ENCODE data around the gene HERPUD1. TPM values are rescaled to one million over a fixed set of nuclear protein-coding genes. Genes with fewer than 3 reads are reported as not detected.

Gene HERPUD1
- total RNA-seq, 2 experiments from 2014 or later: 217 to 227 TPM

DNA sequence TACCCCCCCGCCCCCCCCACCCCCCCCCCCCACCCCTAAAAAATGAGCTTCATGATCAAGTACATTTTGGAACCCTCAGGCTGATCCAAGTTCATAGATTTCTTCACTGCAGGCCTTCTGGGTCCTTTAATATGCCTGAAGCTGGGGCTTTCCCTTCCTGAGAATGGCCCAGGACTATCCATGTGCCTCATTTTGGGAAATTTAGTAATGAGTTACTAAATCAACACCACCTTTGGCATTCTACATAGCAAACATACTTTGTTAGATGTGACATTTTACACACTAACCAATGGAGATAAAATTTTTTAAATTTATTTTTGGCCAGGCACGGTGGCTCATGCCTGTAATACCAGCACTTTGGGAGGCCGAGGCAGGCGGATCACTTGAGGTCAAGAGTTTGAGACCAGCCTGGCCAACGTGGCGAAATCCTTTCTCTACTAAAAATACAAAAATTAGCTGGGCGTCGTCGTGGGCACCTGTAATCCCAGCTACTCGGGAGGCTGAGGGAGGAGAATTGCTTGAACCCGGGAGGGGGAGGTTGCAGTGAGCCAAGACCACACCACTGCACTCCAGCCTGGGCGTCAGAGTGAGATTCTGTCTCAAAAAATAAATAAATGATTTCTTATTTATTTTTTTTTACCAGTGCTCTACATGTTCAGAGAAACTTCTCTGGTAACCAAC lies 14.0 kb downstream of the HERPUD1 start:
- no peak overlapping the region for H3K4me3 ChIP-seq (ENCODE audit: low read length)
- no peak overlapping the region for H3K27ac ChIP-seq (ENCODE audit: low read depth in 1 of 2, low read length in 2 of 2)
- H3K4me1 ChIP-seq (ENCODE audit: insufficient read depth, low read length): peaks cover 3% of the 10 kb centered on the region
- no peaks in the 10 kb centered on the region for H3K9me3 Mint-ChIP-seq
- no peaks in the 10 kb centered on the region for H3K9me3 ChIP-seq (ENCODE audit: control insufficient read depth in 1 of 2, insufficient read depth in 1 of 2, low read length in 2 of 2)
- ChIA-PET CTCF (no interaction called here), POLR2A (interaction anchor here (0.6 to 7.5 kb wide), 2 partner anchors 13 to 264 kb away, joined by 4 to 51 read pairs; partner anchors contain the start of gene HERPUD1)
- ATAC-seq (ENCODE audit: poor library complexity): no peak
- H3K36me3 Mint-ChIP-seq (ENCODE audit: low read depth): peaks cover 43% of the 10 kb centered on the region
- TF ChIP-seq, protein P1, sequence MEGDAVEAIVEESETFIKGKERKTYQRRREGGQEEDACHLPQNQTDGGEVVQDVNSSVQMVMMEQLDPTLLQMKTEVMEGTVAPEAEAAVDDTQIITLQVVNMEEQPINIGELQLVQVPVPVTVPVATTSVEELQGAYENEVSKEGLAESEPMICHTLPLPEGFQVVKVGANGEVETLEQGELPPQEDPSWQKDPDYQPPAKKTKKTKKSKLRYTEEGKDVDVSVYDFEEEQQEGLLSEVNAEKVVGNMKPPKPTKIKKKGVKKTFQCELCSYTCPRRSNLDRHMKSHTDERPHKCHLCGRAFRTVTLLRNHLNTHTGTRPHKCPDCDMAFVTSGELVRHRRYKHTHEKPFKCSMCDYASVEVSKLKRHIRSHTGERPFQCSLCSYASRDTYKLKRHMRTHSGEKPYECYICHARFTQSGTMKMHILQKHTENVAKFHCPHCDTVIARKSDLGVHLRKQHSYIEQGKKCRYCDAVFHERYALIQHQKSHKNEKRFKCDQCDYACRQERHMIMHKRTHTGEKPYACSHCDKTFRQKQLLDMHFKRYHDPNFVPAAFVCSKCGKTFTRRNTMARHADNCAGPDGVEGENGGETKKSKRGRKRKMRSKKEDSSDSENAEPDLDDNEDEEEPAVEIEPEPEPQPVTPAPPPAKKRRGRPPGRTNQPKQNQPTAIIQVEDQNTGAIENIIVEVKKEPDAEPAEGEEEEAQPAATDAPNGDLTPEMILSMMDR (IDR thresholded peaks at IDR 0.05): no peak
- no peaks in the 10 kb centered on the region for H3K4me1 Mint-ChIP-seq (ENCODE audit: low read depth)
- intact Hi-C loops (cut with DNase I, micrococcal nuclease): no loop called here
- H3K4me3 Mint-ChIP-seq: no peak overlapping the region
- DNase-seq: no peak
- no peaks in the 10 kb centered on the region for H3K27me3 ChIP-seq (ENCODE audit: control insufficient read depth in 1 of 2, insufficient read depth in 2 of 2, low read length in 2 of 2)
- H3K36me3 ChIP-seq (ENCODE audit: insufficient read depth, low read length): peaks cover 55% of the 10 kb centered on the region
- H3K27me3 Mint-ChIP-seq: no peaks in the 10 kb centered on the region
- no peak overlapping the region for H3K27ac Mint-ChIP-seq

- H3K36me3 Mint-ChIP-seq (ENCODE audit: low read depth): peaks cover 35% of the 10 kb centered on the region
- POLR2A ChIA-PET: interaction anchor here (0.6 to 7.5 kb wide), 5 partner anchors 9 to 263 kb away, joined by 3 to 51 read pairs (median 4); partner anchors contain the start of genes HERPUD1 and NLRC5
These were observed 15.0 kb downstream of the HERPUD1 start for GRCh38 chr16:56946767-56947603.

GRCh38 chr16:56947604-56947995 lies 15.7 kb downstream of the HERPUD1 start:
- POLR2A ChIA-PET: interaction anchor here (0.6 to 7.5 kb wide), 4 partner anchors 9 to 42 kb away, joined by 3 to 51 read pairs (median 4); partner anchors contain the start of genes HERPUD1 and NLRC5
- intact Hi-C loops (cut with DNase I, micrococcal nuclease): no loop called here
- TF ChIP-seq, protein P1 (IDR thresholded peaks at IDR 0.05): no peak

More at GRCh38 chr16:56946767-56947603, 15.0 kb downstream of the HERPUD1 start:
- no peaks in the 10 kb centered on the region for H3K27me3 Mint-ChIP-seq
- intact Hi-C loops (cut with DNase I, micrococcal nuclease): no loop called here
- ATAC-seq (ENCODE audit: poor library complexity) (no peak), DNase-seq (no peak)
- no peak overlapping the region for H3K4me3 Mint-ChIP-seq
- TF ChIP-seq, protein P1 (IDR thresholded peaks at IDR 0.05): no peak
- H3K4me1 Mint-ChIP-seq (ENCODE audit: low read depth): no peaks in the 10 kb centered on the region
- Histone ChIP-seq H3K4me3 (ENCODE audit: low read length) (no peak overlapping the region), H3K27me3 (ENCODE audit: control insufficient read depth in 1 of 2, insufficient read depth in 2 of 2, low read length in 2 of 2) (no peaks in the 10 kb centered on the region), H3K9me3 (ENCODE audit: control insufficient read depth in 1 of 2, insufficient read depth in 1 of 2, low read length in 2 of 2) (no peaks in the 10 kb centered on the region), H3K4me1 (ENCODE audit: insufficient read depth, low read length) (peaks cover 9% of the 10 kb centered on the region), H3K27ac (ENCODE audit: low read depth in 1 of 2, low read length in 2 of 2) (no peak overlapping the region), H3K36me3 (ENCODE audit: insufficient read depth, low read length) (peaks cover 45% of the 10 kb centered on the region)
- H3K9me3 Mint-ChIP-seq: no peaks in the 10 kb centered on the region
- H3K27ac Mint-ChIP-seq: no peak overlapping the region
- CTCF ChIA-PET: interaction anchor here (0.7 kb wide), 1 partner anchor 164 kb away, joined by 4 read pairs; no protein-coding TSS in a partner anchor

More at GRCh38 chr16:56947604-56947995, 15.7 kb downstream of the HERPUD1 start:
- no peaks in the 10 kb centered on the region for H3K9me3 ChIP-seq (ENCODE audit: control insufficient read depth in 1 of 2, insufficient read depth in 1 of 2, low read length in 2 of 2)
- no peaks in the 10 kb centered on the region for H3K27me3 Mint-ChIP-seq
- DNase-seq: no peak
- peaks cover 29% of the 10 kb centered on the region for H3K36me3 Mint-ChIP-seq (ENCODE audit: low read depth)
- no peaks in the 10 kb centered on the region for H3K9me3 Mint-ChIP-seq
- peaks cover 39% of the 10 kb centered on the region for H3K36me3 ChIP-seq (ENCODE audit: insufficient read depth, low read length)
- ATAC-seq (ENCODE audit: poor library complexity): no peak
- CTCF ChIA-PET: interaction anchor here (0.7 kb wide), 1 partner anchor 164 kb away, joined by 4 read pairs; no protein-coding TSS in a partner anchor
- H3K4me1 Mint-ChIP-seq (ENCODE audit: low read depth): no peaks in the 10 kb centered on the region
- H3K27me3 ChIP-seq (ENCODE audit: control insufficient read depth in 1 of 2, insufficient read depth in 2 of 2, low read length in 2 of 2): no peaks in the 10 kb centered on the region
- no peak overlapping the region for H3K4me3 ChIP-seq (ENCODE audit: low read length)
- no peak overlapping the region for H3K27ac Mint-ChIP-seq
- H3K27ac ChIP-seq (ENCODE audit: low read depth in 1 of 2, low read length in 2 of 2): no peak overlapping the region
- no peak overlapping the region for H3K4me3 Mint-ChIP-seq
- H3K4me1 ChIP-seq (ENCODE audit: insufficient read depth, low read length): peaks cover 9% of the 10 kb centered on the region

Data from CD4-positive, alpha-beta T cell (primary cell).